DMS153 (cell line): ENCODE results near the gene DLG2.
A peak's percentile ranks its signal among the peaks of the same experiment; 100 is the strongest.

Source experiments
- DNase-seq: peaks from one replicate; lab custom pipeline; 2025; lab: John Stamatoyannopoulos, UW

DLG2 gene

DNA sequence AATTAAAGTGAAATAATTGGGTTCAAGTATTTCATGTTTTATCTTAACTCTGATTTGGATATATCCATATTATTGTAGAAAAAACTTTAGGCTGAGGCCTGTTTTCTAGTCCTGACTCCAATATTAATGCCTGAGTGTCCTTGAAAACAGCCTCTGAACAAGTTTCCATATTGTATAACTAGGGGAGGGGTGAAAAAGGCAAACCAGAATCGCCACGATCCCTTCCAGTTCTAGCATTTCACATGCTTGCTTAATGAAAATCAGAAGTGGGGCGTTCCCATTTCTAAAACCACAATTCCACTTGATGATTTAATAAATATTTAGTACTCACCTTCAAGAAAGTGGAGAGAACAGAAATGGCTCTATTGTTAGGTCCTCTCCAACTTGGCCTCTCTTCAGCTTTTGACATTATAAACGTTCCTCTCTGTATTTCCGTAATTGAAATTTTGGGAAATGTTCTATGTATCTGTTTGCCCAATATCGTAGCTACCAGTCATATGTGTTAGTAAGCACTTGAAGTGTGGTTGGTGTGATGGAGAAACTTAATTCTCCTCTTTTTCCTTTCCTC, 1779.6 kb downstream of the DLG2 start:
- no peak for DNase-seq

DNA sequence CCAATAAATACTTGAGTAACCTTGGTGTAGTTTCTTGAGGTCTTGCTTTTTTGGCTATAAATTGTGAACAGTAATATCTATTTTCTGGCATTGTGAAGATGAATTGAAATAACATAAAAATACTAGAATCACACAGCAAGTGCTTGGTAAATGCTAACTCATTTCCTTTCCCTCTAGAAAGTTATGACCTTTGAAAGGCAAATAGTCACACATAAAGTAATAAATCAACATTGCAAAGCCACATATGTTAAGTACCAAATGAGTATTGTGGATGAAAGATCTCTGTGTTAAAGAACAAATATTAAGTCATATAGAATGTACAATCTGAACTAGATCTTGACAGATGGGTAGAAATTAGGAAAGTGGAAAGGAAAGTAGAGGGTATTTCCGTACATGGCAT, 1781.3 kb downstream of the DLG2 start:
- no peak for DNase-seq

DNA sequence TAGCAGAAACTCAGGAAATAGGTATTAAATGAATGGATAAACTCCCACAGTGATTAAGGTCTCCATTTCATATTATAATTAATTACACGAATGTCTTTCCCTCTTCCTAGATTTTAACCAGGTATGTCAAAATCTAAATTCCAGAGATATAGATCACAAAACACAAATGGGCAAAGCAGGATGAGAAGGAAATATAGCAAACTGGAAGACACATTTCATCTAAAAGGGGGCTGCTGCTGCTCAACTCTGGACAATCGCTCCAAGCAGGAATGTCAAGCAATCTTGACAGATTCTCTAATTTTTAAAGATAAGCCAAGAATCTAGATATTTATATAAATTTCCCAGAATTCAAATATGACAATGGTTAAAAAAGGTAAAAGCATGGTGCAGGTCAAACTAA, 1786.8 kb downstream of the DLG2 start:
- no peak for DNase-seq

- DNase-seq, result peak; percentile 33
Measured at GRCh38 chr11:83836883-83837654, 1790.1 kb downstream of the DLG2 start.

- no peak for DNase-seq
Measured at GRCh38 chr11:83836065-83836464, 1791.1 kb downstream of the DLG2 start.

DNA sequence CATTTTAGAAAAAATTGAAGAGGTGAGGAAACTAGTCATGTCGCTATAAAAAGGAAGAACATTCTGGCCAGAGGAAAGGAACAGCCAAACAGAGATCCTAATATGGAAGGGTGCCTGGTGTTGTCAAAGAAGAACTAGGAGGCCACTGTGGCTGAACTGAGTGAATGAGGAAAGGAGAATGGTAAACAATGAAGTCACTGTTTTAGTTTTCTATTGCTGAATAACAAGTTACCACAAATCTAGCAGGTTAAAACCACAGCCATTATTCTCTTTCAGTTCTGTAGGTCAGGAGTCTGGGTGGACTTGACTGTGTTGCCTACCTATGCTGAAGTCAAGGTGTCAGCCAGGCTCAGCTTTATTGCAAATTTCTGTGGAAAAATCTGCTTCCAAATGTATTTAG, 1791.7 kb downstream of the DLG2 start:
- DNase-seq, result no peak

DNA sequence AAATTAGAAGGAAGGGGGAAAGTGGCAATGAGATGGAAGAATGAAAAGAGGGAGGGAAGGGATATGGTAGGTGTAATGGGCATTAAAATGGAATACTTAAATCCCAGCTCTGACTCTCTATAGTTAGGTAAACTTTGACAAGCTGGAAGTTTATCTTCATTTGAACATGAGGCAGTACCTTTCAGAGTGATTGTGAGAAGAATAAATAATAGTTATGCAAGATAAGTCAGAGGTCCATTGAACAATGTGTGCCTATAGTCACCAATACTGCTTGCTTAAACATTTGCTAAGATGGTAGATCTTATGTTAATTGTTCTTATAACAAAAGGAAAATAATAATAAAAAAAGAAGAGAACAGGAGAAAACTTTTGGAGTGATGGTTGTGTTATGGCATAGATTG, 1795.2 kb downstream of the DLG2 start:
- no peak for DNase-seq

DNA sequence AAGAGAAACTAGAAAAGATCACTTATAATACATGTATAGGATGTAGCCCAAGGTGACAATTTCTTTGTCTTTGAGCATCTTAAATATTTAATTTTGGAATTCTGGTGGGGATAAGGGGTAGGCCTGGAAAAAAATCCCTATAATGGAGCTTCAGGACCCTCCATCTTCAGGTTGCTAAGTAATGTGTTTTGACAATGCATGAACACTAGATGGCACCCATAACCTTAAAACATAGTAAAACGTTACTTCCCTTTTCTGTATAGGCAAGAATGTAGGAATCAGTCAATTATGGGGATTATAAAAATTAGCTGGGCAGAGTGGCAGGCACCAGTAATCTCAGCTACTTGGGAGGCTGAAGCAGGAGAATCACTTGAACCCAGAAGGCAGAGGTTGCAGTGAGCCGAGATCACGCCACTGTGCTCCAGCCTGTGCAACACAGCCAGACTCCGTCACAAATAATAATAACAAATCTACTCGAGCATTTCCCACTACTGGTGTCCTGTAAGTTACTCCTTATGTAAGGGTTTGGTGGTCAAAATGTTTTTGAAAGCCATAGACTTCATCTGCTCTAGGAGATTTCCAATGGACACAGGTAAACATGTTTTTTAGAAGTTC, 1799.1 kb downstream of the DLG2 start:
- DNase-seq, result peak; percentile 4

DNA sequence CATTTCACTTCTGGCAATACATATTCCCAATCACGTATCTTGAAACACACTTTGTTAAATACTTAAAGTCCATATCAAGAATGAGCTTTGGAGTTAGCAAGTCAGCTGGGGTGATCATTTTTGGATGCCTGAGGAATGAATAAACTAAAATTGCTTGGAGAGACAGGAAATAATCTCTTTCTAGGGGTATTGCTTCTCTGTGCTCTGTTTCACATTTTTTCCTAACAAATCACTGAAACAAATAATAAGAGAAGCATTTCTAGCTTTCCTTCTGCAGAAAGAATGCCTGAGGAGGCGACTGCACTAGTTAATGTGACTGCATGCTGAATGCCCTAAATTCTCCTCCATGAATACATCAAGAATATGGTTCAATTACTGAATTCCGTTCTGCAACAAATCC, 1799.6 kb downstream of the DLG2 start:
- DNase-seq, result no peak

GRCh38 chr11:83826078-83826477, 1801.1 kb downstream of the DLG2 start:
- no peak for DNase-seq

DNA sequence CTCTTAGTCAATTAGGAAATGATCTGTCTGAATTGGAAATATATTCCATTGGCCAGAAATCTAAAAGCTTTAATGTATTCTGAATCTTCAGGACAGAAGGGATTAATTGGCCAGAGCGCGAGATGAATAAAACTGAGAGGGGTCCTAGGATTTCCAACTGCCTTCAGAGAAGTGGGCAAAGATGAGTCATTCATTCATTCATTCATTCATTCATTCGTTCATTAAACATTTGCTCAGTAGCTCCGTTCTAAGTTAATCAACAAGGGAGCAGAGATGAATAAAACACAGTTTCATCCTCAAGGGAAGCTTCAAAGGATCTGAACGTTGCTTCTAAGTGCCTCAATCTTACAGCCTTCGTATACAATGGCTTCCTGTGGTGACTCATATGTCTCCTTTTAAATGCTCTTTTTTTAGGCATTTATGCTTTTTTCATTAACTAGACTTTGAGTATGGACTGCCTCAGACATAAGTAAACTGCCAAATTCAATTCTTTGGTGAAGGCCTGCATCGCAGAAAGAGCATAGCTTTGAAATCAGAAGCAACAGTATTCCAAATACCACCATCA, 1803.6 kb downstream of the DLG2 start:
- no peak for DNase-seq

- peak; percentile 33 for DNase-seq
Measured at GRCh38 chr11:83819931-83820549, 1807.1 kb downstream of the DLG2 start.

- DNase-seq, result no peak
Measured at GRCh38 chr11:83818349-83818748, 1808.8 kb downstream of the DLG2 start.

DNA sequence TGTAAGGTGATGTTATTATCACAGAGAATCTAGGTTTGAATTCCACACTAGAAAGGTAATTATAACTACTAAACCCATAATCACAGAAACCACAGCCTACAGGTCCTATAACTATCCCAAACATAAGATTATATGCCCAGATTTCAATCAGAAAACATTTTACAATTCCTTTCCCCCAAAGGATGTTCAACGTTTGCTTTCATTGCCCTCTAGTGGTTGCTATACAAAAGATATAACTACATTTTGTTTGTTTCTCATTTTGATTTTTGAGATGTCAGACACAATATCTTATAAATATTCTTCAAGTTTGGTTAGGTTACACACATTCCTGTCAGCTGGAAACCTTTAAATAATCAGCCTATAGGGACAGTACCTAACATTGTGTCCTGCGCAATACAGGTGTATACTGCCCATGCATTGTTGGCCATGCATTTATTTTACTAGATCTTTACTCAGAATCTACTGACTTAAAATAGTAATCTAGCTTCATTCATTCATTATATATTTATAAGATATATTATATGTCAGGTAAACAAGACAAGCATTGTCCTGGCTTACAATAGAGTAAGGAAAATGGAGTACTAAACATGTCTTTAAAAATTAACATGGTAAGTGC, 1810.5 kb downstream of the DLG2 start:
- DNase-seq, result no peak

DNA sequence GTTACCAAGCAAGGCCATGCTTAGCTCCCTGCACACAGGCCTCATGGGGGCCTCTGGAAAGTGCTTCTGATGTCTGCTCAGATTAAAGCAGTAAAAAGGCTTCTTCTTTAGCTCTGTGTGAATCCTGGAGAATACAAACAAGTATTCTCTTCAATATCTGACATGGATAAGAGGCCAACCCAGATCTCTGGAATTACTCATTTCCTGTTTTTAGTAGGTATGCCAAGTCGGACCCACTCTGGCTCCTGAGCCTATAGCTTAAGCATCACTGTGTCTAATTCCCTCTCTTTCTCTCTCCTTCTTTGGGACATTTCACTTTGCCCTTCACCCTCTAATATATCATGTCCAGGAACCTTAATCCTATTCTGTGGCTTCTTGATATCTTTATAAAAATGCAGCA, 1811.4 kb downstream of the DLG2 start:
- no peak for DNase-seq

DNA sequence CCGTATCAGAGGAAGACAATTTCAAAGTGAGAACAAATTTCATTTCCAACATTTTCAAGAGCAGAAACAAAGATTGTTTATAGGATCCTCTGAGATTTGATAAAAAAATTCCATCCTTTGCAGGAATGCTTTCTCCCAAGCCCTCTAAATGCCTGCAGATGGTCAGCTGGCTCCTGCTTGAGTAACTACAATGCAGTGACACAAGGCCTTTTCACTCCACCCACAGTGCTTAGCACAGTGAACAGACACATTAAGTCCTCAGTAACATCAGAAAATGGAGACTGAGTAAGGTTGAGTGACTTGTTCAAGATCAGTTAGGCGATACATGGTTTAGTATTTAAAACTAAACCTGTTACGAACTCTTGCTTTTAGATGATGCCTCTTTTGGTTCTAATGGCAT, 1813.8 kb downstream of the DLG2 start:
- DNase-seq, result no peak

- no peak for DNase-seq
Measured at GRCh38 chr11:83809274-83809673, 1817.9 kb downstream of the DLG2 start.

DNA sequence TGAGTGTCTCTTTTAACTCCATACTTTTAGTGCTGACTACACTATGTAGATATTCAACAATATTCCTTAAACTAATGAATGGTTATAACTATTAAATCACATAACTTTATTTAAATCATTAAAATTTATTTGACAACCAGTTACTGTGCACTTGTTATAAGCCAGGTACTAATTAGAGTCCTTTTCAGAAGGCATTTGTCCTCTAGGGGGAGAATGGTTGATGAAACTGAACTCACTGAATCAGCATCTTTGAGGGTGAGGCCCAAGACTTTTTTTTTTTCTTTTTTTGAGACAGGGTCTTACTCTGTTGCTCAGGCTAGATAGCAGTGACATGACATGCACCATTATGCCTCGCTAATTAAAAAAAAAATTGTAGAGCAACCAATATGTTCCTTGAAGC, 1825.3 kb downstream of the DLG2 start:
- DNase-seq, result no peak

GRCh38 chr11:83793310-83793709, 1833.8 kb downstream of the DLG2 start:
- no peak for DNase-seq

- DNase-seq, result no peak
Measured at GRCh38 chr11:83791557-83791956, 1835.6 kb downstream of the DLG2 start.

- no peak for DNase-seq
Measured at GRCh38 chr11:83785942-83786341, 1841.2 kb downstream of the DLG2 start.

GRCh38 chr11:83784419-83784818, 1842.7 kb downstream of the DLG2 start:
- no peak for DNase-seq
